Activated CD8-positive, alpha-beta T cell treated with anti-CD3 and anti-CD28 coated beads for 36 hours (primary cell): Measurements from ENCODE around the gene GREB1L. TPM values are rescaled to one million over a fixed set of nuclear protein-coding genes. Genes with fewer than 3 reads are reported as not detected.

Source experiments
- ATAC-seq: fragments of 200-7000 bp; cut with Tn5 transposase; one replicate; pipeline ENCODE4 v1.10.0; 2021; ENCODE audit warnings: mild to moderate bottlenecking, moderate library complexity
- CTCF ChIA-PET: fragments of 350-600 bp; sonication (Branson Sonifier 250); formaldehyde crosslinking; loops from one replicate; lab custom pipeline; 2021; ENCODE audit warnings: antibody characterized with exemption; lab: Charles Lee
- POLR2A ChIA-PET: fragments of 350-600 bp; sonication (Branson Sonifier 250); formaldehyde crosslinking; loops from one replicate; lab custom pipeline; 2021; ENCODE audit warnings: antibody characterized with exemption; lab: Charles Lee
- DNase-seq: peaks from one replicate; pipeline ENCODE4 v3.0.0-alpha.2; 2020
- H3K27ac Mint-ChIP-seq: one replicate; pipeline ENCODE4 v1.8.0; 2021; ENCODE audit warnings: mild to moderate bottlenecking, mixed read lengths
- H3K27me3 Mint-ChIP-seq: one replicate; pipeline ENCODE4 v1.8.0; 2021; ENCODE audit warnings: mixed read lengths
- H3K36me3 Mint-ChIP-seq: one replicate; pipeline ENCODE4 v1.8.0; 2021; ENCODE audit warnings: low read depth, mixed read lengths
- H3K4me1 Mint-ChIP-seq: one replicate; pipeline ENCODE4 v1.8.0; 2021; ENCODE audit warnings: low read depth, mixed read lengths
- H3K4me3 Mint-ChIP-seq: one replicate; pipeline ENCODE4 v1.8.0; 2021; ENCODE audit warnings: mild to moderate bottlenecking, moderate library complexity, mixed read lengths
- H3K9me3 Mint-ChIP-seq: one replicate; pipeline ENCODE4 v1.8.0; 2021; ENCODE audit warnings: mixed read lengths
- CTCF ChIP-seq: fragments of 200-600 bp; IDR thresholded peaks from one replicate; pipeline ENCODE4 v1.8.0; 2022; ENCODE audit warnings: antibody characterized with exemption, mild to moderate bottlenecking
- intact Hi-C: fragments of 100-400 bp; cut with micrococcal nuclease; formaldehyde crosslinking; loops from one replicate; pipeline ENCODE4 v1.10.0; 2022
- total RNA-seq, 2 experiments: library from RNA; stranded (reverse); gene quantifications; one replicate each; pipeline ENCODE4 v1.2.3, GENCODE V29; 2021

GREB1L gene
- total RNA-seq, 2 experiments from 2014 or later, result not detected

DNA sequence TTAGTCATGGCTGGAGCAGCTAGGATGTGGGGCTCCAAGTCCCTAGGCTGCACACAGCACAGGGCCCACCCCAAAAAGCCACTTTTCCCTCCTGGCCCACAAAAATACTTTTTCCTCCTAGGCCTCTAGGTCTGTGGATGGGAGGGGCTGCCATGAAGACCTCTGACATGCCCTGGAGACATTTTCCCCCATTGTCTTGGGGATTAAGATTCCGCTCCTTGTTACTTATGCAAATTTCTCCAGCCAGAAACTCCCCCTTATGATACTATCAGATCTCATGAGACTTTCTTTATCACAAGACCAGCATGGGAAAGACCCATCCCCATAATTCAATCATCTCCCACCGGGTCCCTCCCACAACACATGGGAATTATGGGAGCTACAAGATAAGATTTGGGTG, 232.6 kb downstream of the GREB1L start:
- H3K4me3 Mint-ChIP-seq, result no peak overlapping the region
- intact Hi-C loops, result no loop called here
- CTCF ChIA-PET, result interaction anchor here (0.5 to 1.0 kb wide), 2 partner anchors 14 to 241 kb away, joined by 3 read pairs; no protein-coding TSS in a partner anchor
- H3K27me3 Mint-ChIP-seq, result peaks cover 7% of the 10 kb centered on the region
- H3K9me3 Mint-ChIP-seq, result no peaks in the 10 kb centered on the region
- H3K4me1 Mint-ChIP-seq, result no peaks in the 10 kb centered on the region
- no peaks in the 10 kb centered on the region for H3K36me3 Mint-ChIP-seq
- H3K27ac Mint-ChIP-seq, result no peak overlapping the region
- DNase-seq (no peak), ATAC-seq (no peak)
- no peak for TF ChIP-seq CTCF
- POLR2A ChIA-PET, result no interaction called here

DNA sequence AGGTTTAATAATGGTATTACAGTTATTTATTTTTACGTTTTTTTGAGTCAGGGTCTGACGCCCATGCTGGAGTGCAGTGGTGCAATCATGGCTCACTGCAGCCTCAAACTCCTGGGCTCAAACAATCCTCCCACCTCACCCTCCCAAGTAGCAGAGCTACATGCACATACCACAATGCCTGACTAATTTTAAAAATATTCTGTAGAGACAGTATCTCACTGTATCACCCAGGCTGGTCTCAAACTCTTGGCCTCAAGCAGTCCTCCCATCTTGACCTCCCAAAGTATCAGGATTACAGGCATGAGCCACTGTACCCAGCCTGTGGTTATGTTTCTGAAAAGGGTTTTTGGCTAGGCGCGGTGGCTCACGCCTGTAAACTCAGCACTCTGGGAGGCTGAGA, 237.7 kb downstream of the GREB1L start:
- Mint-ChIP-seq H3K27me3 (peaks cover 1% of the 10 kb centered on the region), H3K9me3 (no peaks in the 10 kb centered on the region), H3K4me1 (no peaks in the 10 kb centered on the region), H3K4me3 (no peak overlapping the region), H3K27ac (no peak overlapping the region), H3K36me3 (no peaks in the 10 kb centered on the region)
- DNase-seq (no peak), ATAC-seq (no peak)
- intact Hi-C loops, result loop anchor here (10.0 kb wide), 2 partner anchors 65 to 285 kb away; no protein-coding TSS in a partner anchor
- TF ChIP-seq CTCF, result no peak
- ChIA-PET POLR2A (no interaction called here), CTCF (no interaction called here)

DNA sequence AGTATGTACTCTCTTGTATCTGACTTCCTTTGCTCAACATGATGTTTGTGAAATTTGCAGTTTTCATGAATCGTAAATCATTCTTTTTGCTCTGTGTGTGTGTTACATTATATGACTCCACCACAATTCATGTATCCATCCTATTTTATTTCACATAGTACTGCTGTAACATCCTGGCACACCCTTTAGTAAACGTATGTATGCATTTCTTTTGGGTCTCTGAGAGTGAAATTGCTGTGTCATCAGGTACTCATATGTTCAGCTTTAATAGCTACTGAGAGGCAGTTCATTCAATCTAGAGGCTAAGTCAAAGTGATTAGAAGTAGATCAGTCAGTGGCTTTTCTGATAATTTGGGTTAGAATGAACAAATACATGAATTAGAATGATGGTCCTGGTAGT, 239.7 kb downstream of the GREB1L start:
- ChIA-PET CTCF (no interaction called here), POLR2A (no interaction called here)
- Mint-ChIP-seq H3K9me3 (no peaks in the 10 kb centered on the region), H3K36me3 (no peaks in the 10 kb centered on the region), H3K4me1 (peaks cover 1% of the 10 kb centered on the region), H3K4me3 (no peak overlapping the region), H3K27ac (no peak overlapping the region), H3K27me3 (no peaks in the 10 kb centered on the region)
- intact Hi-C loops, result loop anchor here (10.0 kb wide), 2 partner anchors 67 to 287 kb away; no protein-coding TSS in a partner anchor
- ATAC-seq, result no peak
- no peak for TF ChIP-seq CTCF
- DNase-seq, result no peak

GRCh38 chr18:21483051-21483450, 241.0 kb downstream of the GREB1L start:
- Mint-ChIP-seq H3K36me3 (no peaks in the 10 kb centered on the region), H3K27me3 (no peaks in the 10 kb centered on the region), H3K4me3 (no peak overlapping the region), H3K4me1 (peaks cover 1% of the 10 kb centered on the region), H3K27ac (no peak overlapping the region), H3K9me3 (no peaks in the 10 kb centered on the region)
- CTCF ChIA-PET, result no interaction called here
- intact Hi-C loops, result loop anchor here (10.0 kb wide), 2 partner anchors 68 to 288 kb away; no protein-coding TSS in a partner anchor
- ATAC-seq (no peak), DNase-seq (no peak)
- POLR2A ChIA-PET, result no interaction called here
- TF ChIP-seq CTCF, result no peak

DNA sequence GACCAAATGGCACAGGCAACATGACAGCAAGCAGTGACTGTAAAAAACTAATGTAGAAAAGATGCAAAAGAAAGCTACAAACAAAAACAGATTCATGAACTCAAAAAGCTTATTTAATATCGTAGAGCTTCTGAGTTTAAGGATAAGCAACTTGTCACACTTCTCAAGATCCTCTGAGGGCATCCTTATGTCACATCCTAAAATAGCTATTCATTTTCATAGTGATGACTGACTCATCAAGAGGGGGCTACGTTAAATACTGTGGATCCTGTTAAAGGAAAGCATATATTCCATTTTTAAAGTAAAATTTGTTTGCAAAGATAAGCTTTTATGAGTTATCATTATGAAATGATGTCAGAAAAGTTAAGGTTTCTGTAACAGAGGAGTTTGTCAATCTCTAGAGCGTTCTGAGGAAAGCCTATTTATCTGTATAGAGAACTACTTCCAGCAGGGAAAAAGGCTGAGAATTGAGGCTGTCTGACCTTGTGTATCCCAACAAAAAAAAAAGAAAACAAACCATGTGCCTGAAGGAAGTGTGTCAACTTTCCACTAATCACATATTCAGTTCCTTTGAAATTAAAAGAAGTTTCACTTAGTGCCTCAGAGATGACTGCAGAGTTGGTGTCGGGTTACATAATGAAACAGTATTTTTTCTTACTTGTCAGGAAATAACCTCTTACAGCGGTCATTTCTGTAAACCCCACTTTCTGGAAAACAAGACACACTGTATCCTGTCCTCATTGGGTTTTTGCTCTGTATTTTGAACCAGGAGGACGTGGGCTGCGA, 243.0 kb downstream of the GREB1L start:
- no peaks in the 10 kb centered on the region for H3K27me3 Mint-ChIP-seq
- peaks cover 1% of the 10 kb centered on the region for H3K4me1 Mint-ChIP-seq
- no peak for TF ChIP-seq CTCF
- ATAC-seq (no peak), DNase-seq (no peak)
- no peaks in the 10 kb centered on the region for H3K36me3 Mint-ChIP-seq
- ChIA-PET POLR2A (no interaction called here), CTCF (interaction anchor here (1.2 to 1.7 kb wide), 2 partner anchors 12 to 471 kb away, joined by 3 to 4 read pairs; no protein-coding TSS in a partner anchor)
- no peak overlapping the region for H3K4me3 Mint-ChIP-seq
- intact Hi-C loops, result loop anchor here (5.0 to 10.0 kb wide), 3 partner anchors 70 to 472 kb away; no protein-coding TSS in a partner anchor
- no peaks in the 10 kb centered on the region for H3K9me3 Mint-ChIP-seq
- no peak overlapping the region for H3K27ac Mint-ChIP-seq
